CD4-positive, alpha-beta T cell (primary cell): ENCODE results near the gene ARHGEF37. TPM values are rescaled to one million over a fixed set of nuclear protein-coding genes. Genes with fewer than 3 reads are reported as not detected.

ENCODE experiments used
- ATAC-seq: fragments of 200-7000 bp; cut with Tn5 transposase; one replicate; pipeline ENCODE4 v1.10.0; 2022; ENCODE audit warnings: mild to moderate bottlenecking; ENCODE audit not compliant: poor library complexity
- CTCF ChIA-PET: fragments of 350-600 bp; sonication (Branson Sonifier 250); formaldehyde crosslinking; loops from one replicate; lab custom pipeline; 2021; ENCODE audit warnings: antibody characterized with exemption, inconsistent platforms; lab: Charles Lee
- POLR2A ChIA-PET: fragments of 350-600 bp; sonication (Branson Sonifier 250); formaldehyde crosslinking; loops from one replicate; lab custom pipeline; 2021; ENCODE audit warnings: antibody characterized with exemption, inconsistent platforms; lab: Charles Lee
- DNase-seq, 14 experiments: peaks; one replicate each; pipeline ENCODE4 v3.0.0-alpha.2; 2013 to 2020; ENCODE audit warnings: mixed read lengths in 2 of 14
- H3K27ac ChIP-seq, 2 donors: one replicate each; pipeline versions ENCODE4 v1.5.1 to v1.7.0; 2013; ENCODE audit warnings: low read length in 2 of 2, low read depth in 1 of 2, mild to moderate bottlenecking in 1 of 2
- H3K27me3 ChIP-seq, 2 experiments: 1 replicate in 1 of 2; 2 replicates in 1 of 2; pipeline versions ENCODE4 v1.6.1 to v1.7.0; 2013; ENCODE audit warnings: low read length in 2 of 2, control low read depth in 1 of 2, mild to moderate bottlenecking in 1 of 2, moderate library complexity in 1 of 2; ENCODE audit not compliant: insufficient read depth in 2 of 2, control insufficient read depth in 1 of 2
- H3K36me3 ChIP-seq: one replicate; pipeline ENCODE4 v1.6.1; 2013; ENCODE audit warnings: low read length, control low read depth; ENCODE audit not compliant: insufficient read depth
- H3K4me1 ChIP-seq: one replicate; pipeline ENCODE4 v1.6.1; 2013; ENCODE audit warnings: low read length, control low read depth; ENCODE audit not compliant: insufficient read depth
- H3K4me3 ChIP-seq: one replicate; pipeline ENCODE4 v1.5.1; 2013; ENCODE audit warnings: mild to moderate bottlenecking, low read length, moderate library complexity
- H3K9me3 ChIP-seq, 2 experiments: 1 replicate in 1 of 2; 2 replicates in 1 of 2; pipeline versions ENCODE4 v1.6.1 to v1.7.0; 2013; ENCODE audit warnings: low read length in 2 of 2, mild to moderate bottlenecking in 2 of 2, control low read depth in 1 of 2, moderate library complexity in 1 of 2; ENCODE audit not compliant: control insufficient read depth in 1 of 2, insufficient read depth in 1 of 2
- H3K27ac Mint-ChIP-seq: one replicate; pipeline ENCODE4 v1.8.0; 2020; ENCODE audit warnings: mixed read lengths
- H3K27me3 Mint-ChIP-seq: one replicate; pipeline ENCODE4 v1.8.0; 2021; ENCODE audit warnings: mixed read lengths
- H3K36me3 Mint-ChIP-seq: one replicate; pipeline ENCODE4 v1.8.0; 2021; ENCODE audit warnings: low read depth, mixed read lengths
- H3K4me1 Mint-ChIP-seq: one replicate; pipeline ENCODE4 v1.8.0; 2021; ENCODE audit warnings: low read depth, mixed read lengths
- H3K4me3 Mint-ChIP-seq: one replicate; pipeline ENCODE4 v1.8.0; 2020; ENCODE audit warnings: mild to moderate bottlenecking, mixed read lengths
- H3K9me3 Mint-ChIP-seq: one replicate; pipeline ENCODE4 v1.8.0; 2020; ENCODE audit warnings: mixed read lengths
- intact Hi-C, 2 experiments: fragments of 100-400 bp; cut with DNase I in 1 of 2; cut with micrococcal nuclease in 1 of 2; formaldehyde crosslinking; loops; one replicate each; pipeline versions ENCODE4 v1.15.1 to v1.9.0; 2023 to 2025; cut with DNase I, micrococcal nuclease
- total RNA-seq, 174 experiments: library from RNA in 2 of 174; stranded (reverse) in 2 of 174; gene quantifications; one replicate each; pipeline ENCODE4 v1.2.3 and lab custom pipeline; 2021 to 2026
- TF ChIP-seq, protein P1 (sequence below): fragments of 200-600 bp; IDR thresholded peaks from one replicate; pipeline ENCODE4 v1.8.0; 2022; ENCODE audit warnings: antibody characterized with exemption, mild to moderate bottlenecking

Gene ARHGEF37
- total RNA-seq, 2 experiments from 2014 or later = 0.41 TPM; not detected in 1

DNA sequence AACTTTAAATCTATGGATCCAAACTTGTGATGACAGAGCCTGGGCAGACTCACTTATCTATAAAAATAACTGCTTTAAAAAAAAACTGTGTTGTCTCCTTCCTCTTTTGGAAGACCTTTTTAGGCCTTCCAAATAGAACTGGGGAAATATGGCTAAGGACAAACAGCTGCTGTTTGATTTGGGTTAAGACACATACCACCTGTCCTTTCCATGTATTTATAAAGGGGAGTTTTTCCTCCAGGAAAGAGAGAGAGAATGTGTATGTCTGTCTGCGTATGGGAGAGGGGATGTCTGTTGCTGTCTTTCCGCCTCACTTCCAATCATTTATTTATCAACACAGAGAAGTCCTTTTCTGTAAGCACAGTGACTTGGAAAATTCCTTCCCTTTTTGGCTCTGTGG, 2.8 kb downstream of the ARHGEF37 start:
- POLR2A ChIA-PET = no interaction called here
- H3K9me3 Mint-ChIP-seq = no peaks in the 10 kb centered on the region
- DNase-seq = no peak
- H3K4me3 Mint-ChIP-seq = no peak overlapping the region
- Histone ChIP-seq H3K27me3 (peaks cover 2 to 4% of the 10 kb centered on the region in 2 experiments), H3K4me1 (peaks cover 12% of the 10 kb centered on the region), H3K9me3 (no peaks in the 10 kb centered on the region), H3K4me3 (no peak overlapping the region), H3K36me3 (no peaks in the 10 kb centered on the region), H3K27ac (no peak overlapping the region)
- H3K36me3 Mint-ChIP-seq = no peaks in the 10 kb centered on the region
- ATAC-seq = no peak
- intact Hi-C loops = no loop called here
- H3K27me3 Mint-ChIP-seq = peaks cover 4% of the 10 kb centered on the region
- peaks cover 18% of the 10 kb centered on the region for H3K4me1 Mint-ChIP-seq
- CTCF ChIA-PET = no interaction called here
- no peak overlapping the region for H3K27ac Mint-ChIP-seq
- TF ChIP-seq, protein P1, sequence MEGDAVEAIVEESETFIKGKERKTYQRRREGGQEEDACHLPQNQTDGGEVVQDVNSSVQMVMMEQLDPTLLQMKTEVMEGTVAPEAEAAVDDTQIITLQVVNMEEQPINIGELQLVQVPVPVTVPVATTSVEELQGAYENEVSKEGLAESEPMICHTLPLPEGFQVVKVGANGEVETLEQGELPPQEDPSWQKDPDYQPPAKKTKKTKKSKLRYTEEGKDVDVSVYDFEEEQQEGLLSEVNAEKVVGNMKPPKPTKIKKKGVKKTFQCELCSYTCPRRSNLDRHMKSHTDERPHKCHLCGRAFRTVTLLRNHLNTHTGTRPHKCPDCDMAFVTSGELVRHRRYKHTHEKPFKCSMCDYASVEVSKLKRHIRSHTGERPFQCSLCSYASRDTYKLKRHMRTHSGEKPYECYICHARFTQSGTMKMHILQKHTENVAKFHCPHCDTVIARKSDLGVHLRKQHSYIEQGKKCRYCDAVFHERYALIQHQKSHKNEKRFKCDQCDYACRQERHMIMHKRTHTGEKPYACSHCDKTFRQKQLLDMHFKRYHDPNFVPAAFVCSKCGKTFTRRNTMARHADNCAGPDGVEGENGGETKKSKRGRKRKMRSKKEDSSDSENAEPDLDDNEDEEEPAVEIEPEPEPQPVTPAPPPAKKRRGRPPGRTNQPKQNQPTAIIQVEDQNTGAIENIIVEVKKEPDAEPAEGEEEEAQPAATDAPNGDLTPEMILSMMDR = no peak

DNA sequence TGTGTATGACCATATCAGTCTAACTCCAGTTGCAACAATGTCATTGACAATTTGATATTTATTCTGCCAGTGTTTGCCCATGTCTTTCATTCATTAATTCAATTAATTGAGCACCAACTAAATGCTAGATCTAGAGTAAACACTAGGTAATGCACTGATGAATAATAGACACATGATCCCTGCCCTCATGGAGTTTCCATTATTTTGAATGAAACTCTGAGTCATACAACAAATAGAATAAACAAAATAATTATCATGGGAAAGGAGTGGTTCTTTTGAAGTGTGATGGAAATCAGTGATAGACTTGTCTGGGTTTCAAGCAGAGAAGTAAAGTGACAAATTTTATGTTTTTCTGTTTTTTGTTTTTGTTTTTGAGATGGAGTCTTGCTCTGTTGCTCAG, 4.6 kb downstream of the ARHGEF37 start:
- intact Hi-C loops = no loop called here
- H3K4me3 Mint-ChIP-seq = no peak overlapping the region
- no peak overlapping the region for H3K27ac ChIP-seq
- H3K9me3 ChIP-seq = no peaks in the 10 kb centered on the region
- peaks cover 1% of the 10 kb centered on the region for H3K27me3 Mint-ChIP-seq
- no peaks in the 10 kb centered on the region for H3K9me3 Mint-ChIP-seq
- no peak overlapping the region for H3K27ac Mint-ChIP-seq
- peaks cover 9% of the 10 kb centered on the region for H3K4me1 ChIP-seq
- DNase-seq = no peak
- H3K27me3 ChIP-seq = peaks cover 2 to 4% of the 10 kb centered on the region in 2 experiments
- ChIA-PET CTCF (no interaction called here), POLR2A (no interaction called here)
- H3K4me3 ChIP-seq = no peak overlapping the region
- H3K36me3 ChIP-seq = no peaks in the 10 kb centered on the region
- H3K4me1 Mint-ChIP-seq = peaks cover 11% of the 10 kb centered on the region
- ATAC-seq = no peak
- no peaks in the 10 kb centered on the region for H3K36me3 Mint-ChIP-seq
- TF ChIP-seq, protein P1 = no peak

DNA sequence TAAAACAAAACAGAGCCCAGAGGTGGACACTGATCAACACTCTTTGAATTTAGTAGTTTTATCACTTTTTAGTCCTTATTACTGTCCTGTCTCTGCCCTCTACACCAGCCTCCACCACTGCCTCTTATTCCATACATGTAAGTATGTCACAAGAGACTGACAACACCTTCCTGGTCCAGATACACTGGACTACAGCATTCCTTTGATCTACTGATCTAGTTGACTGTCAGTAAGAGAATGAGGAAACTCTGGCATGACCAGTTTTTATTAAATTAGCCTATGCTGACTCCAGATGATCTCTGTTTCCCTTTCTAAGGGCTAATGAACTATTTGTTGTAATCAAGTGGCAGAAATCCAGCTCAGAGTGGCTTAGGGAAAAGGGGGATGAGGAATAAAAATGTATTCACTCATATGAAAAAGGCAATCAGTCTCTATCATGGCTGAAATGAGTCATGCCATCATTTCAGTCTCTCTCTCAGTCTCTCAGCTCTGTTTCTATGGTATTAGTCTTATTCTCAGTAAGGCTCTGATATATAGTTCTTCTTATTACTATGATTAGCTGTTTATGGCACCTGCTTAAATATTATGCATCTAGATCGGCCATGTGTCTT, 5.5 kb downstream of the ARHGEF37 start:
- POLR2A ChIA-PET = no interaction called here
- no peak overlapping the region for H3K4me3 ChIP-seq
- Mint-ChIP-seq H3K4me1 (peaks cover 5% of the 10 kb centered on the region), H3K27me3 (no peaks in the 10 kb centered on the region), H3K9me3 (no peaks in the 10 kb centered on the region), H3K36me3 (no peaks in the 10 kb centered on the region), H3K27ac (no peak overlapping the region), H3K4me3 (no peak overlapping the region)
- H3K9me3 ChIP-seq = no peaks in the 10 kb centered on the region
- DNase-seq (no peak), ATAC-seq (no peak)
- H3K36me3 ChIP-seq = no peaks in the 10 kb centered on the region
- H3K27me3 ChIP-seq = no peaks in the 10 kb centered on the region
- CTCF ChIA-PET = no interaction called here
- intact Hi-C loops = no loop called here
- H3K27ac ChIP-seq = no peak overlapping the region
- H3K4me1 ChIP-seq = peaks cover 1% of the 10 kb centered on the region
- TF ChIP-seq, protein P1 = no peak
